ENCODE results near the gene DCST1. TPM values are rescaled to one million over a fixed set of nuclear protein-coding genes. Genes with fewer than 3 reads are reported as not detected.
"Not testable (repeated sequence)": the region's sequence is repeated elsewhere in the genome, so short reads cannot be mapped to it uniquely, and the experiment has no call there.

DCST1 gene
- polyA plus RNA-seq (ENCODE audit: low read depth in 6 of 6) = not detected

GRCh38 chr1:155033524-155033923, at the start of gene DCST1, which contains the start of gene DCST2:
TSS of gene DCST1 (plus strand) at chr1:155033824. CDS start at chr1:155034037, 213 bp downstream.
TSS of gene DCST2 (minus strand) at chr1:155033781. CDS start at chr1:155033701, 80 bp downstream.
- H3K36me3 Mint-ChIP-seq = no peaks in the 10 kb centered on the region
- no peak for ATAC-seq (ENCODE audit: low read depth in 2 of 2)
- no peaks in the 10 kb centered on the region for H3K9me3 Mint-ChIP-seq
- H3K27me3 Mint-ChIP-seq = peaks cover 2 to 18% (median 7%) of the 10 kb centered on the region in 3 donors
- H3K4me1 Mint-ChIP-seq = no peaks in the 10 kb centered on the region
- peak within 1 kb of the TSS in 1 of 6 donors; percentile 60 for H3K27ac Mint-ChIP-seq
- no peak for DNase-seq
- H3K4me3 Mint-ChIP-seq = peak within 1 kb of the TSS in 1 of 8 donors; percentile 34

GRCh38 chr1:154986736-154987135, 46.9 kb upstream of the DCST1 start:
- not testable (repeated sequence) for H3K27me3 Mint-ChIP-seq; ATAC-seq (ENCODE audit: low read depth in 2 of 2); H3K9me3 Mint-ChIP-seq; H3K36me3 Mint-ChIP-seq; DNase-seq
- Mint-ChIP-seq H3K4me1 (peaks cover 18 to 22% (median 20%) of the 10 kb centered on the region in 3 donors), H3K27ac (peak overlapping the region in 1 of 6 donors; percentile 6), H3K4me3 (peak overlapping the region in 1 of 8 donors; percentile 7)

GRCh38 chr1:154987326-154987725, 46.3 kb upstream of the DCST1 start:
- H3K27me3 Mint-ChIP-seq = no peaks in the 10 kb centered on the region
- no peak for DNase-seq
- no peak for ATAC-seq (ENCODE audit: low read depth in 2 of 2)
- no peaks in the 10 kb centered on the region for H3K36me3 Mint-ChIP-seq
- H3K4me1 Mint-ChIP-seq = peaks cover 18 to 22% (median 20%) of the 10 kb centered on the region in 3 donors
- no peaks in the 10 kb centered on the region for H3K9me3 Mint-ChIP-seq
- peak overlapping the region in 1 of 8 donors; percentile 7 for H3K4me3 Mint-ChIP-seq
- H3K27ac Mint-ChIP-seq = no peak overlapping the region

DNA sequence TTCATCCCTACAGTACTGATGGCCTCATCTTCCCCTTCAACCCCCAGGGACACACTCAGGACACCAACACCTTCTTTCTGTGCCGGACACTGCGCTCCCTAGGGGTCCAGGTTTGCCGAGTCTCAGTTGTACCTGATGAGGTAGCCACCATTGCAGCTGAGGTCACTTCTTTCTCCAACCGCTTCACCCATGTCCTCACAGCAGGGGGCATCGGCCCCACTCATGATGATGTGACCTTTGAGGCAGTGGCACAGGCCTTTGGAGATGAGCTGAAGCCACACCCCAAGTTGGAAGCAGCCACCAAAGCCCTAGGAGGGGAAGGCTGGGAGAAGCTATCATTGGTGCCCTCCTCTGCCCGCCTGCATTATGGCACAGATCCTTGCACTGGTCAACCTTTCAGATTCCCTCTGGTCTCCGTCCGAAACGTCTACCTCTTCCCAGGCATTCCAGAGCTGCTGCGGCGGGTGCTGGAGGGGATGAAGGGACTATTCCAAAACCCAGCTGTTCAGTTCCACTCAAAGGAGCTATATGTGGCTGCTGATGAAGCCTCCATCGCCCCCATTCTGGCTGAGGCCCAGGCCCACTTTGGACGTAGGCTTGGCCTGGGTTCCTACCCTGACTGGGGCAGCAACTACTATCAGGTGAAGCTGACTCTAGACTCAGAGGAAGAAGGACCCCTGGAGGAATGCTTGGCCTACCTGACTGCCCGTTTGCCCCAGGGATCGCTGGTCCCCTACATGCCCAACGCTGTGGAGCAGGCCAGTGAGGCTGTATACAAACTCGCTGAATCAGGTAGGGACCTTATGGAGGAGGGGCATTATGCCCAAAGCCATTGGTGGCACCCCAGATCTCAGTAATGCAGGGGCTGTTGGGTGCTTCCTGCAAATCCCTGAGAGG, 45.3 kb upstream of the DCST1 start:
- H3K9me3 Mint-ChIP-seq = no peaks in the 10 kb centered on the region
- peaks cover 18 to 22% (median 20%) of the 10 kb centered on the region in 3 donors for H3K4me1 Mint-ChIP-seq
- DNase-seq = no peak
- H3K4me3 Mint-ChIP-seq = peak overlapping the region in 1 of 8 donors; percentile 42
- no peaks in the 10 kb centered on the region for H3K36me3 Mint-ChIP-seq
- ATAC-seq (ENCODE audit: low read depth in 2 of 2) = no peak
- H3K27ac Mint-ChIP-seq = no peak overlapping the region
- H3K27me3 Mint-ChIP-seq = no peaks in the 10 kb centered on the region

DNA sequence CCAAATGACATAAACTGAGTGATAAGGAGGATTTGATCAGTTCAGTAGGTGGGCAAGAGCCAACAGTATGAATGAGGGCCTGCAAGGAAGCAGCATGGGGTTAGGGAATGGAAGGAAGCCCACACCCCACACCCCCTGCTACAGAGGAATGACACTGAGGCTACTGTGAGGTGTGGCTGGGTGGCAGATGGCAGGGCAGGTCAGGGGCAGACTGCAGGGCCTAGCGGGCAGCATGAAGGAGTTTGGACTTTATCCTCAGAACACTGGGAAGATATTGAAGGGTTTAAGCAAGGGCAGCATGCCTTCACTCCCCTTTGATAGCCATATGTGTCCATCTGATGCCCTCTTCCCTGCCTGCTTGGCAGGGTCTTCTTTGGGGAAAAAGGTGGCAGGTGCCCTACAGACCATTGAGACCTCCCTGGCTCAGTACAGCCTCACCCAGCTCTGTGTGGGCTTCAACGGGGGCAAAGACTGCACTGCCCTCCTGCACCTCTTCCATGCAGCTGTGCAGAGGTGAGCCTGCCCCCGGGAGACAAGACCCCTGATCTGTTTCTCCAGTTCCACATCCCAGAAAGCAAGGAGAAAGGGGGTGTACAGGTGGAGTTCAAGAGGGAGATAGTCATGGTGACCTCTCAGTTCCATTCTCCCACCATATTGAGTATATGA, 44.3 kb upstream of the DCST1 start:
- H3K27me3 Mint-ChIP-seq = no peaks in the 10 kb centered on the region

GRCh38 chr1:154990276-154990675, 43.3 kb upstream of the DCST1 start:
- H3K27me3 Mint-ChIP-seq = no peaks in the 10 kb centered on the region
- H3K36me3 Mint-ChIP-seq = no peaks in the 10 kb centered on the region
- no peak overlapping the region for H3K27ac Mint-ChIP-seq
- DNase-seq = no peak
- ATAC-seq (ENCODE audit: low read depth in 2 of 2) = no peak
- no peaks in the 10 kb centered on the region for H3K9me3 Mint-ChIP-seq
- H3K4me1 Mint-ChIP-seq = peaks cover 13 to 28% (median 20%) of the 10 kb centered on the region in 3 donors
- H3K4me3 Mint-ChIP-seq = no peak overlapping the region

More for the DNA sequence above, 44.3 kb upstream of the DCST1 start:
- no peaks in the 10 kb centered on the region for H3K9me3 Mint-ChIP-seq
- ATAC-seq (ENCODE audit: low read depth in 2 of 2) (no peak), DNase-seq (no peak)
- H3K4me1 Mint-ChIP-seq = peaks cover 13 to 21% (median 13%) of the 10 kb centered on the region in 3 donors
- H3K27ac Mint-ChIP-seq = no peak overlapping the region
- no peaks in the 10 kb centered on the region for H3K36me3 Mint-ChIP-seq
- H3K4me3 Mint-ChIP-seq = no peak overlapping the region

GRCh38 chr1:154992721-154993571, 40.7 kb upstream of the DCST1 start:
- no peak for ATAC-seq (ENCODE audit: low read depth in 2 of 2)
- H3K36me3 Mint-ChIP-seq = no peaks in the 10 kb centered on the region
- peak overlapping the region in 1 of 6 donors; percentile 15 for H3K27ac Mint-ChIP-seq

DNA sequence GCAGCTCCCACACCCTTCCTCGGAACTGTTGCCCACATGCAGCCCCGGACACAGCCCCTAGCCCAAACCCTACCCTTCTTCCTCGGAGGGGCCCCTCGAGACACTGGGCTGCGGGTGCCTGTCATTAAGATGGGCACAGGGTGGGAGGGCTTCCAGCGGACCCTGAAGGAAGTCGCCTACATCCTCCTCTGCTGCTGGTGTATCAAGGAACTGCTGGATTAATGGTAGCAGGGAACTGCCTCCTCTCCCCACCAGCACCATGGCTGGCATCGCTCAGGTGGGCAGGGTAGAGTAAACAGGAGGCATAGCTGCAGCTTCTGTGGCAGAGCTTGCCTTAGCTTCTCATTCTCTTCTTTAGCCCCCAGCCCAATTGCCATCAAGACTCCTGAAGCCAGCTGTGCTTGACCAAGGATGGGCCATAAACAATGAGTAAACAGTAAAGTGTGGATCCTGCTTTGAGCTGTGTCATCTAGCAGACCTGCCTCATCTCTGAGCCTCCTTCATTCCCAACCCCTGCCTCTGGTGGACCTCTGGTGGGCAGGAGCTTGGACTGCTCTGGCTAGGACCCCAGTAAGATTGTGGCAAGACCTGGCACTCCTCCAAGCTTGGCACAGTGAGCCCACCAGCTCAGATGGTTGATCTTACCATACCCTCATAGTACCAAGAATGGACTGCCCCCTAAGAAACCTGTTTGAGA, 39.9 kb upstream of the DCST1 start, which contains the start of gene LENEP:
Gene LENEP, plus strand, starts transcription at position 15 of the 697 bp plus-strand sequence. Its CDS starts 22 bp downstream, at position 37.
- no peak for ATAC-seq (ENCODE audit: low read depth in 2 of 2)
- Mint-ChIP-seq H3K27me3 (no peaks in the 10 kb centered on the region), H3K4me1 (peaks cover 20 to 49% (median 23%) of the 10 kb centered on the region in 3 donors), H3K36me3 (no peaks in the 10 kb centered on the region), H3K27ac (peak within 1 kb of the TSS in 2 of 6 donors; percentile 15 to 30), H3K4me3 (no peak within 1 kb of the TSS), H3K9me3 (no peaks in the 10 kb centered on the region)
- no peak for DNase-seq

More at GRCh38 chr1:154992721-154993571, 40.7 kb upstream of the DCST1 start:
- H3K4me1 Mint-ChIP-seq = peaks cover 19 to 43% (median 21%) of the 10 kb centered on the region in 3 donors
- H3K9me3 Mint-ChIP-seq = no peaks in the 10 kb centered on the region
- no peak for DNase-seq
- no peaks in the 10 kb centered on the region for H3K27me3 Mint-ChIP-seq
- no peak overlapping the region for H3K4me3 Mint-ChIP-seq

GRCh38 chr1:154994269-154994587, 39.4 kb upstream of the DCST1 start:
- Mint-ChIP-seq H3K4me3 (no peak overlapping the region), H3K27me3 (no peaks in the 10 kb centered on the region), H3K4me1 (peaks cover 20 to 49% (median 23%) of the 10 kb centered on the region in 3 donors), H3K27ac (peak overlapping the region in 1 of 6 donors; percentile 30), H3K36me3 (no peaks in the 10 kb centered on the region), H3K9me3 (no peaks in the 10 kb centered on the region)
- DNase-seq = no peak
- ATAC-seq (ENCODE audit: low read depth in 2 of 2) = no peak

- H3K27ac Mint-ChIP-seq = no peak overlapping the region
- DNase-seq = no peak
- H3K4me1 Mint-ChIP-seq = peaks cover 18 to 47% (median 22%) of the 10 kb centered on the region in 3 donors
- H3K36me3 Mint-ChIP-seq = no peaks in the 10 kb centered on the region
- H3K4me3 Mint-ChIP-seq = no peak overlapping the region
- H3K9me3 Mint-ChIP-seq = no peaks in the 10 kb centered on the region
- no peak for ATAC-seq (ENCODE audit: low read depth in 2 of 2)
- no peaks in the 10 kb centered on the region for H3K27me3 Mint-ChIP-seq
Observed at GRCh38 chr1:154994591-154994990, 39.0 kb upstream of the DCST1 start.

GRCh38 chr1:154995301-154995983, 38.2 kb upstream of the DCST1 start:
- Mint-ChIP-seq H3K4me3 (peak overlapping the region in 1 of 8 donors; percentile 61), H3K4me1 (peaks cover 23 to 50% (median 25%) of the 10 kb centered on the region in 3 donors)
- DNase-seq; H3K27me3 Mint-ChIP-seq; ATAC-seq (ENCODE audit: low read depth in 2 of 2); H3K27ac Mint-ChIP-seq; H3K36me3 Mint-ChIP-seq; H3K9me3 Mint-ChIP-seq: not testable (repeated sequence)

Measured in naive B cell (primary cell).